H4 (cell line): Measurements from ENCODE around the gene EIF1. TPM values are rescaled to one million over a fixed set of nuclear protein-coding genes. Genes with fewer than 3 reads are reported as not detected.
A peak's percentile ranks its signal among the peaks of the same experiment; 100 is the strongest.
"Not testable (repeated sequence)": the region's sequence is repeated elsewhere in the genome, so short reads cannot be mapped to it uniquely, and the experiment has no call there.

ENCODE experiments used
- DNase-seq: peaks from one replicate; pipeline ENCODE4 v3.0.0-alpha.2; 2015; ENCODE audit warnings: low spot score
- total RNA-seq: library from RNA; depleted of rRNA; stranded (reverse); fragments of >200 nt; shearing (Covaris generic); gene quantifications from 2 replicates; pipeline ENCODE4 v1.2.3, GENCODE V29; 2014

EIF1 gene
- total RNA-seq, 1 experiment from 2014 or later, result 86.6 TPM

- peak; percentile 93 for DNase-seq
Observed at GRCh38 chr17:41678907-41679739, 9.6 kb upstream of the EIF1 start.

- no peak for DNase-seq
Observed at GRCh38 chr17:41679740-41680425, 8.8 kb upstream of the EIF1 start.

GRCh38 chr17:41680426-41681040 is 8.2 kb upstream of the EIF1 start:
- DNase-seq, result no peak

GRCh38 chr17:41681776-41682175 is 6.9 kb upstream of the EIF1 start:
- DNase-seq, result peak; percentile 2

GRCh38 chr17:41682631-41683030 is 6.1 kb upstream of the EIF1 start:
- no peak for DNase-seq

GRCh38 chr17:41683441-41684007 is 5.2 kb upstream of the EIF1 start:
- peak; percentile 3 for DNase-seq

GRCh38 chr17:41684035-41684434 is 4.7 kb upstream of the EIF1 start:
- peak; percentile 1 for DNase-seq

- not testable (repeated sequence) for DNase-seq
Observed at GRCh38 chr17:41685753-41686152, 2.9 kb upstream of the EIF1 start.

- DNase-seq, result peak; percentile 1
Observed at GRCh38 chr17:41686281-41686680, 2.4 kb upstream of the EIF1 start.

GRCh38 chr17:41687828-41688640 is 651 bp upstream of the EIF1 start:
- DNase-seq, result peak; percentile 68

- DNase-seq, result peak; percentile 64
Observed at GRCh38 chr17:41689497-41690299, 1.0 kb downstream of the EIF1 start.

- no peak for DNase-seq
Observed at GRCh38 chr17:41690497-41690896, 1.8 kb downstream of the EIF1 start.

GRCh38 chr17:41691031-41691777 is 2.5 kb downstream of the EIF1 start:
- no peak for DNase-seq

- no peak for DNase-seq
Observed at GRCh38 chr17:41692722-41693521, 4.2 kb downstream of the EIF1 start.

GRCh38 chr17:41695134-41695661 is 6.5 kb downstream of the EIF1 start:
- DNase-seq, result no peak

- peak; percentile 75 for DNase-seq
Observed at GRCh38 chr17:41695954-41696757, 7.5 kb downstream of the EIF1 start.

GRCh38 chr17:41697122-41697962 is 8.7 kb downstream of the EIF1 start:
- peak; percentile 47 for DNase-seq
